Stimulated activated CD4-positive, alpha-beta T cell treated with anti-CD3 and anti-CD28 coated beads, Interleukin-4, amount 100 ng/mL, for 1 hour (primary cell): Measurements from ENCODE around the gene POLR2F.

ENCODE experiments used
- DNase-seq: peaks from one replicate; pipeline ENCODE4 v3.0.0-alpha.2; 2020

POLR2F gene

DNA sequence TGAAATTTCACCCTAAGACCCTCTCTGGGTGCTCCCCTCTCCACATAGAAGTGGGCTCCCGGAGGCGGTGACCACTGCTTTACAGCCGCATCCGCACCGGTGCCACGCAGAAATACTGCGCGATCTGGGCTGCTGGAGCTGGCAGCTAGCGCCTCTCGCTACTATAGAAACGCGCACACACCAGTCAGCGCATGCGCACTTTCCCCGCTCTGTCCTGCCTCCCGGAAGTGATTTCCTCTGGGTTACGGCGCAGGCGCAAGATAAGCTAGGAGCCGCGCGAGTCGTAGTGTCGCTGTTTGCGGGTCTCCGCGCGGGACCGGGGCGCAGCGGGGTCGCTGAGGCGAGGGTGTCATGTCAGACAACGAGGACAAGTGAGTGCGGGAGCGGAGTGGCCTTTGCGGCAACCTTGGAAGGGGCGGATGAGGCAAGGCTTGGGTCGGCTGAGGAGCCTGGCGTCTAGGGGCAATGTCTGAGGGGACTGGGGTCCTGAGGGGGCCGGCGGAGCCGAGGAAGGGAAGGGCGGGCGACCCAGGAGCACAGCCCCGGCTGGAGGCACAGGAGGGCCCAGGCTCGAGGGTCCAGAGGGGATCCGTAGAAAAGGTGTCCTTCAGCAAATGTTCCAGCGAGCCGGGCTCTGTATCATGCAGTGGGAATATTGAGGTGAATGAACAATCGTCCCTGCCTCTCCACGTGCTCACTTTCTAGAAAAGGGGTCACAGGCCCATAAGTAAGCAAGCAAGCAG is at the start of gene POLR2F, which contains the start of gene C22orf23:
Gene POLR2F (plus strand): TSS at position 263 of the 743 bp plus-strand sequence. CDS start 89 bp downstream, at position 352.
Gene C22orf23 (minus strand): TSS at position 165 of the 743 bp plus-strand sequence. CDS start 452 bp downstream, outside the sequence.
- DNase-seq = peak; percentile 96

DNA sequence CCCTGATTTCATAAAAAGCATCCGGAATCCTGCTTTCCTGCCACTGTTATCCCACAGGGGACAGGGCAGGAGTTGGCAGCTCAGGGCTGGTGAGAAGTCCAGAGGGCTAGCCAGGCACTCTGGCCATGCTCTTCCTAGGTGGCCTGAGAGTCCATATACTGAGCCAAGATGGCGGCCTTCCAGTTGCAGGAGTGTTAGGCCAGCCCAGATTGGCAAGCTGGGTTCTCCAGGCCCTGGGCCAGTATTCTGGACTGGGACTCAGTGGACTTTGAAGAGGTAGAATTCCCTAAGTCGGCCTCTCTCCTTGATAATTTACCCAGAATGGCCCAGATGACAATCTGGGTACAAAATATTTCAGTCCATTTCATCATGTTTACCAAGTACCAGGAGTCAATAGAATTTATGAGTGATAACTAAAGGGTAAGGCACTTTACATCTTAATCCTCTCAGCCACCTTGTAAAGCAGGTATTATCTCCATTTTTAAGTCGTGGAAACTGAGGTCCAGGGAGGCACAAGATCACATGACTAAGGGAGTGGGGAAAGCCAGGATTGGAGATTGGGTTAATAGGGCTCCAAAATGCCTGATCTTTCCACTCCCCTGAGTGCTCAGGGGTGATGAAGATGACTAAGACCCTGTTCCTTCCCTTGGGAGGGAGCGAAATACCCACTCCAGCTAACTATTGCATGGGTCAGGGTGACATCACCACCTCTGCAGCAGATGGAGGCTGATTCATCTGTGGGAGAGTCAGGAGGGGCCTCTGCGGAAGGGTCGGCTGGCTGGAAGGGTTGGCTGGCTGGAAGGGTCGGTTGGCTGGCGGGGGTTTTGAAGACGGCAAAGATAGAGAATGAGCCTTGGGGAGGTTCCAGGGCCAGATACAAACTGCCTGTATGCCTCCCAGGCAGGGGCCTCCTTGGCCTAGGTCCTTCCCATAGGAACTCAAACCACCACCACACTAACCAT is 48.6 kb upstream of the POLR2F start:
- no peak for DNase-seq

DNA sequence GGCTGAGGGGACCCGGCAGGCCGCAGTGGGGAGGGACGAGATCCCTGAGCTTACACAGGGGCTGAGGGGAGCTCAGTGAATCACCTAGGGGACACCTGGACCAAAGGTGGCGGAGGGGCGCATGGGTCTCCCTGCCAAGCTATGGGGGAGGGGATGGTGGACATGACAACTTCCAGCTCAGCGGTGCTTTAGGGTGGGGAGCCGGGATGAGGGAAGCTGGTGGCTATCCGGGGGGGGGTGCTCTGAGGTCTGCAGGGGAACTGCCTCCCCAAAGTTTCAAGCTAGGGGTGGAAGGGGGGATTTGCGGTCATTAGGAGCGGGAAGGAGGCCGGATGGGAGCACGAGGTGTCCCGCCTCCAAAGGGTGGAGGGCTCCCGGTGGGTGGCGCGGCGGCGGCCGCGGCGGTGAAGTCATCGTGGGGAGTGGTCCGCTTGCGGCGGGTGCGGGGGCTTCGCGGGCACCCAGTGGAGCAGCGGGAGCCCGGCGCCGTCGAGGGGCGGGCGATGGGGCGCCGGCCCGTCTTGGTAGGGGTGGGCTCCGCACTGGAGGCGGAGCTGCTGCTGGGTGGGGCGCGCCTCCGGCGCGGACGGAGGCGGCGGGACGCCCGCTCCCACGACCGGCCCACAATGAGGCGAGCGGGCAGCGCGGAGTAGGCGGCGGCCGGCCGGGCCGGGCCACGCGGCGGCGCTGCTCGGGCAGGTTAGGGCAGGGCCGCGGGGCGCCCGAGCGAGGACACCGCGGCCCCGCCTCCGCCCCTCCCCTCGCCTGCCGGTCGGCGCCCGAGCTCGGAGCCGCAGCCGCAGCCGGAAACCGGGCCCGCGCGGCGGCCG is 47.8 kb upstream of the POLR2F start, which contains the start of gene MICALL1:
Gene MICALL1 (plus strand): TSS at position 764 of the 830 bp plus-strand sequence. CDS start 126 bp downstream, outside the sequence.
- peak; percentile 71 for DNase-seq

DNA sequence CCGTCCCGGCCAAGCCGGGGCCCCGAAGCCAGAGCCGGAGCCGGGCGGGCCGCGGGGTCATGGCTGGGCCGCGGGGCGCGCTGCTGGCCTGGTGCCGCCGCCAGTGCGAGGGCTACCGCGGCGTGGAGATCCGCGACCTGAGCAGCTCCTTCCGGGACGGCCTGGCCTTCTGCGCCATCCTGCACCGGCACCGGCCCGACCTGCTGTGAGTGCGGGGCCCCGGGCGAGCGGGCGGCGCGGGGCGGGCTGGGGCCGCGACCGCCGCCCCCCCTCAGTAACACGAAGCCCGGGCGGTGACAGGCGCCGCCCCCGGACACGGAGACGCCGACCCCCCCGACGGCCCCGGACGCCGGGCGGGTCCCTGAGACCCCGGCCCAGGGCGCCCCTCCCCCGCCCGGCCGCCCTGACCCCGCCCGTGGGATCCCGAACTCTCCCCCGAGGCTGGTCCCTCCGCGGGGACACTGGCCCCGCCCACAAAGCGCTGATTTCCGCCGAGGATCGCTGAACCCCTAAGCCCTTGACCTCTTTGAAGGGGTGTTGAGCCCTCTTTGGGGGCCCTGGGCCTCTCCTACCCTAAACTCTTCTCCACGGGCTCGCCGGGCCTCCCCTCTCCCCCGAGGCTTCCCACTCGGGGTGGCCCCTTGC is 47.0 kb upstream of the POLR2F start:
- DNase-seq = peak; percentile 35

DNA sequence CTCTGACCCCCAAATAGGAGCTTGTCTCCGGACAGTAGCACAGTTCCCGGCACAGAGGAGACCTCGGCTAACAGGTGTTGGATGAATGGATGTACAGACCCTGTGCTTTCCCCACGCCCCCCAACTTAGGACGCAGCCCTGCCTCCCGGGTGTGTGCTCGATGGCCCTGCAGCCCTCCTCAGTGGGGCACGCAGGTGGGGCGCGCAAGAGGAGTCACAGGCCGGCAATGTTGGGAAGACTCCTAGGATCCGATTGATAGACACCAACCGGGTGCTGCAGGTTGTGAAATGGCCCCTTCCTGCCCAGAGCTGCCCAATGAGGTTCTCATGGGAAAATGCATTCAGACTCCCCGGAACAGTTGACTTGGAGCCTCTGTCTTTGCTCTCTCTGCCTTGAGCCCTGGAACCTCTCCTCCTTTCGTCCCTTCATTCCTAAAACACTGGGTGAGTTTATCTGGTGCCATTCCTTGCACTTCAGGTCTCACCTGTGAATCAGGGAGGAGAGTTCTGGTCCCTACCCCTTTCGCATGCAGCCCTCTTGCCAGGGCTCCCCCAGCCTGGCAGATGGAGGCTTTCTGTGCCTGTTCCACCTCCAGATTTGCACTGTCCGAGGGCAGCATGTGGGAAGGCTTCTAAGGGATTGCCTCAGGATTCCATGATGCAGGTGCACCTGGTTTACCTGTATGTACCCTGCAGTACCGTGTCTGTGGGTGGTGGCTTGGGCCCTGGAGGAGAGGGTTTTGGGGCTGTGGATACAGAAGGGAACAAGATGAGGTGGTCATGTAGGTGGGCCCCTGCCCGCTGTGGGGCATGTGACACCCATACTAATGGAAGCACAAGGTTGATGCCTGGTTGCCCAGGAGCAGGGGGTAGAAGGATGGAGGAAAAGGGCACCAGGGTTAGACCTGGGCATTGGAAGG is 46.2 kb upstream of the POLR2F start:
- DNase-seq = no peak

DNA sequence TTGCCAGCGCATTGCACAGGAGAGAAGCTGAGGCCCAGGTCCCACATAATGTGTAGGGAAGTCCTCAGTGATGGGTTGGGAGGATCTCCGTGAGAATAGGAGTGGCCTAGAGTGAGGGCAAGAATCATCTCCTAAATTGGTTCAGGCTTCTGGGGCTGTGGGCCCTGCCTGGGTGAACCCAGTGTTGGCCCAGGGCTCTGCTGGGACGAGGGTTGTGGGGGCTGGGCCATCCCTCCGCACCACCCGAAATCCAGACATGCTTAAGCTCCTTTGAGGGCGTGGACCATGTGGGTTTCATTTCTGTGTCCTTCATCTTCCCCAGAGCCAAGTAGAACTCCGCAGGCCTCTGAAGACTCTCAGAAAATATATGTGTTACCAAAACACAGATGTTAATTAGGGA is 43.7 kb upstream of the POLR2F start:
- DNase-seq = no peak

DNA sequence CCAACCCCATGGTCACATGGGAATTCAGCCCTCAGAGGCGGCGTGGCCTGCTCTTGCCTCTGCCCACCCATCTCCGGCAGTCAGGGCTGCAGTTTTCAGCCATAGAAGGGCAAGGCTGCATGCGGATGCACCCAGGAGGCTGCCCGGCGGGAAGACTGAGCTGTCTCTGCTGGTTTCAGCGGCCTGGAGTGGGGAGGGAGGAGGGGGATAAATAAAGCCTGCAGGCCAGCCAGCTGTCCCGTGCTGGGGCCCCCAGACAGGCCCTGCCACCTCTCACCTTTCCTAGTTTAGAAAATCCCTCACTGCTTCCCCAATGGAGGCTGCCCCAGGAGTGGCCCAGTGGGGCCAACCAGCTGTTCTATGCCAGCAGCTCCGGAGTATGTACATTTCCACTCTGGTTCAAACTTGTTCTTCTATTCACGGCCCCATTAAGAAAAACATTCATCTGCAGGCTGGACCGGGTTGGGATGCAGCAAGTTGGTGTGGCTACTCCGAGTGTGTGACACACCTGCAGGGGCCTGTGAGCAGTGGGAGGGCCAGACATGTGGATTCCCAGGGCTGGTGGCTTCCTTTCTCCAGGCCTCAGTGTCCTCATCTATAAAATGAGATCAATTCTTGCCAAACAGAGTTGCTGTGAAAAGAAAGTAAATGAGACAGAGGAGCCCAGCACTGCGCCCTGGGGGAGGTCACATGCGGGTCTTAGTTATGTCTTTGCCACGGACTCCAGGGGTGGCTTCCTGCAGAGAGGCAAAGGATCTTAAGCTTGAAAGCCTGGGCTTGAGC is 42.4 kb upstream of the POLR2F start:
- DNase-seq = no peak

DNA sequence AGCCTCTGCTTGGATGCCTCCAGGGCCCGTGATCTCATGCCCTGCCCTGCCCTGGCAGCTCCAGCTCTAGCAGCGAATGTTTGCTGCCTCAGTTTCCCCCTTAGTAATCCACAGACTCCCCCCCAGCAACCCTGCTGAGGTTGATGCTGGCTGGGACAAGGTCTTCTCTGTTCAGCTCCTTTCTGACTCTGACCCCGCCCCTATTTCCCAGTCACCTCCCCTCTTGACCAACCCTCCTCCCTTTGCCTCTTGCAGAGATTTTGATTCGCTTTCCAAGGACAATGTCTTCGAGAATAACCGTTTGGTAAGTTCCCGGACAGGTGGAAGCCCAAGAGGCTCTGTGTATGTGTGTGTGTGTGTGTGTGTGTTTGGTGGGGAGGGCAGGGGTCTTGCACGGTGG is 41.8 kb upstream of the POLR2F start:
- DNase-seq = no peak

DNA sequence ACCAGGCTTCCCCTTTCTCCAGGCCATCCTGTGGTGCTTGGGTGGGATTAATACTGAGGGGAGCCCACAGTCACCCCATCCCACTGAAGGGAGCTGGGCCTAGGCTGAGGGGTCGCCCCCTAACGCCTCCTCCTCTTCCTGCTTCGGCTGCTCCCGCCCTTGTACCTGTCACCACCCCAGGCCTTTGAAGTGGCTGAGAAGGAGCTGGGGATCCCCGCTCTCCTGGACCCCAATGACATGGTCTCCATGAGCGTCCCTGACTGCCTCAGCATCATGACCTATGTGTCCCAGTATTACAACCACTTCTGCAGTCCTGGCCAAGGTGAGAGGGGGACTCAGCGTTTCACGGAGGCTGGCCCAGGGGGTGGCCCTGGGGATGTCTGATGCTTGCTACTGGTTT is 41.3 kb upstream of the POLR2F start:
- no peak for DNase-seq

DNA sequence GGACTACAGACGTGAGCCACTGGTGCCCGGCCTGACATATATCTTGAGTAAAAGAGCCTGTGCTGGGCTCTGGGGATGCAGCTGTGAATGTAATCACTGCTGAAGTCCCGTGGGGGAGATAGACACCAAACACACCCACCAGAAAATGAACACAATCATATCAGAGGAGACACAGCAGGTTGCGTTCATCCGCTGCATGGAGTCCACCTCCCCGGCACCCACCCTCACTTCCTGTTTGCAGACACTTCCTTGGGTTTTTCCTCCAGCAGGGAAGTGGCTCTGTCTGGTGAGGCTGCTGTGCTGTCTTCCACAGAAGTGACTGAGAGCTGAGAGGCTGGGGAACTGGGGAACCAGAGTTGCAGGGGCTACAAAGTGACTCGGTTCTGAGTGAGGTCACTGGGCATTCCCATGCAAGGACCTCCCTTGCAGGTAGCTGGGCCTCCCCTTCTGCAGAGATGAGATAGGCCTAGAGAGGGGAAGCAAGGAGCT is 40.2 kb upstream of the POLR2F start:
- no peak for DNase-seq

DNA sequence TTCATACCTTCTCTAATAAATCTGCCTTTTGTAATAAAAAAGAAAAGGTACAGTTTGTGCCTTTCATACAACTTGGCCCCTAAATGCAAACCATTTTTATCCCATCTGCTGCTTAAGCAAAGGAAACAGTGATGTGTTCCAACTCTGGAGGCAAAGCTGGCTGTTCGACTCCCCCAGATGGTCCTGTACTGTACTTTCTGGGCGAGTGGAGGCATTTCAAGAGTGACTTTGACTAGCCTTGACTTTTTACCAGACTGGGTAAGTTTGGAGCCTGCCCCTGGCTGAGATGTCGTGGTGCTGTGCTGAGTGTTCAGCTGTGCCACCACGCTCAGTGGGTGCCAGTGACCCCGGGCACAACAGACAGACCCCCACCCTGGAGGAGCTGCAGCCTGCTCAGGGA is 37.2 kb upstream of the POLR2F start:
- no peak for DNase-seq

DNA sequence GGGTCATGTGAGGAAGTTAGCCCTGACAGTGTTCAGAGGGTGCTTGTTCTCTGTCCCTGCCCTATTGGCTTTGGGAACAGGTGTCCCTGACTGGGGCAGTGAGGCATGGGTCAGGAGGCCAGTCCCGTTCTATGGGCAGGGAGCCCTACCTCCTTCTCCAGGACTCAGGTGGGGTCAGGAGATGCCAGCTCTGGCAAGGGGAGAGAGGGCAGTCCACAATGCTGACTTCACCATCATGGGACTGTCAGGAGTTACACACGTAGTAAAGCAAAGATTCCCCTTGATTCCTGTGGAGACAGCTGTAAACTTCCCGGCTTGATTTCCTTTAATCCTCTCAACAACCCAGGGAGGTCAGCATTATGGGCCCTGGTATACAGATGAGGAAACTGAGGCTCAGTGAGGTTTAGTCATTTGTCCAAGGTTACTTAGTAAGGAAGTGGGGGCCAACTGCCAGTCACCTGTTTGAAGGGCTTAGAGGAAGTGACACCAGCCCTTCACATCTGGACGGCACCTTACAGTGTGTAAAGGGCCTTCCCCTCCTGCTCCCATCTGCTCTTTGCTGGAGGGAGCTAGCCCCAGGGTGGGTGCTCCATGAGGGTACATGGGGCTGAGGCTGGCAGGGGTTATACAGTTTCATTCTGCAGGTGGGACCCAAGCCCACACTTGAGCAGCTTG is 35.5 kb upstream of the POLR2F start:
- DNase-seq = no peak

DNA sequence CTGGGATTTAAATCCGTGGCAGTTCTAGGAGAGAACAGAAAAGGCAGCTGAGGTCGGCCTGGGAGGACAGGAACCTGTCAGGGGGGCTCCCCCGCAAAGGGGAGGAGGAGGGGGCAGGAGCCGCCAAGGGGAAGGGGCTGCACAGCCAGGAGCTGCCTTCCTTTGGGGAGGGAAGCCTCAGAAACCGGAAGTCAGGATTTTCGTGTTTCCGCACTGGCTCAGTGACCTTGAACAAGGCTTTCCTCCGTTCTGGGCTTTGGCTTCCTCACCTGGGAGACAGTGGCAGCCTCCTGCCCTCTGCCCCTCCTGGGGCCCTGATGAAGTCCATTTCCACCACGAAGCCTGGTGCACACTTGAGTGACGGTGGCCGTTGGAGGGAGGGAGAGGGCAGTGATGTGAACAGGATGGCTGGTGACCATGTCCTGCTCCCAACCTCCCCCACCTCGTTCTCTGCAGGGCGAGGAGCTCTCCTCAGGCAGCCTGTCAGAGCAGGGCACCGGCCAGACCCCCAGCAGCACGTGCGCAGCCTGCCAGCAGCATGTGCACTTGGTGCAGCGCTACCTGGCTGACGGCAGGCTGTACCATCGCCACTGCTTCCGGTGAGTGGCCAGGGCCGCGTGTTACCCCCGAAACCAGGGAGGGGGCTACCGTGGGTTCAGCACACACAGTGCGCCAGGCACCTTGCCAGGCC is 34.8 kb upstream of the POLR2F start:
- DNase-seq = no peak

DNA sequence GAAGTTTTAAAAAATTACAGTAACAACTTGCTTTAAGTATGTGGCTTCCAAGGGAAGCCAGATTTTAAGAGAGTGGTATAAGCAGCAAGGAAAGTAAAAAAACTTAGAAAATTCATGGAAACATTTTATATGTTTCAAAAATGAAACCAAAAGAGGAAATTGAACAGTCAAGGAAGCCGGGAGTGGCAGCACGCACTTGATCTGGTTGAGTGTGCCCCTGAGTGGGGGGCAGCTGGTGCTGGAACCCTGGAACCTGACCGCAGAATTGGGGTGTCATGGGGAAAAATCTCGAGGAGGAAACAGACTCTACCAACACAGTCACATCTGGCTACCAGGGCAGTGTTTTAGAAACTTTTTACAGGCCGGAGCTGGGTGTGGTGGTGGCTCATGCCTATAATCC is 33.4 kb upstream of the POLR2F start:
- no peak for DNase-seq

DNA sequence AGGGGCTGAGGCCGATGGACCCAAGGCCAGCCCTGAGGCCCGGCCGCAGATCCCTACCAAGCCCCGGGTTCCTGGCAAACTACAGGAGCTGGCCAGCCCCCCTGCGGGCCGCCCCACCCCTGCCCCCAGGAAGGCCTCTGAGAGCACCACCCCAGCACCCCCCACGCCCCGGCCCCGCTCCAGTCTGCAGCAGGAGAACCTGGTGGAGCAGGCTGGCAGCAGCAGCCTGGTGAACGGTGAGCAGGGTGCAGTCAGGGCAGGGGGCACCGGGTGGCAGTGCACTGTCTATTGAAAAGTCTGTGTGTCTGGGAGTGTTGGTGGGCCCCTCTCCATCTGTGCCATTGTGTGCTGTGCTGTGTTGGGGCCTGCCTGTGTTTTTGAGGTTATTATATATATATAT is 31.3 kb upstream of the POLR2F start:
- no peak for DNase-seq

DNA sequence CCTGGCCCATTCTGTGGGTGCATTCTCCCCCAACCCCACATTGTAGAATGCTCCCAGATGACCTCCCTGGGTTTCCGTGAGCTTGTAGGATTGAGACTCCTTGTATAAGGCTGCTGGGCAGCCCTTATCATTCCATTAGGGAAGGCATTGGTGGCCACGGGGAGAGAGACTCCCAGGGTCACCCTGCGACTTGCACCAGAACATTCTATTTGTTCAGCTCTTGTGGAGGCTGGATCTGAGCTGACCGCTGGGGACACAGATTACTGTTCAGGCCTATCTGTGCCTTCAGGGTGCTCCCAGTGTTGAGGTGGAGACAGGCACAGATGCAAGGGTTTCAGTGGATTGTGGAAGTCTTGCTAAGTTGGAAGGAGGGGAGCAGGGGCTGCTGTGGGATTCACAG is 29.6 kb upstream of the POLR2F start:
- no peak for DNase-seq

DNA sequence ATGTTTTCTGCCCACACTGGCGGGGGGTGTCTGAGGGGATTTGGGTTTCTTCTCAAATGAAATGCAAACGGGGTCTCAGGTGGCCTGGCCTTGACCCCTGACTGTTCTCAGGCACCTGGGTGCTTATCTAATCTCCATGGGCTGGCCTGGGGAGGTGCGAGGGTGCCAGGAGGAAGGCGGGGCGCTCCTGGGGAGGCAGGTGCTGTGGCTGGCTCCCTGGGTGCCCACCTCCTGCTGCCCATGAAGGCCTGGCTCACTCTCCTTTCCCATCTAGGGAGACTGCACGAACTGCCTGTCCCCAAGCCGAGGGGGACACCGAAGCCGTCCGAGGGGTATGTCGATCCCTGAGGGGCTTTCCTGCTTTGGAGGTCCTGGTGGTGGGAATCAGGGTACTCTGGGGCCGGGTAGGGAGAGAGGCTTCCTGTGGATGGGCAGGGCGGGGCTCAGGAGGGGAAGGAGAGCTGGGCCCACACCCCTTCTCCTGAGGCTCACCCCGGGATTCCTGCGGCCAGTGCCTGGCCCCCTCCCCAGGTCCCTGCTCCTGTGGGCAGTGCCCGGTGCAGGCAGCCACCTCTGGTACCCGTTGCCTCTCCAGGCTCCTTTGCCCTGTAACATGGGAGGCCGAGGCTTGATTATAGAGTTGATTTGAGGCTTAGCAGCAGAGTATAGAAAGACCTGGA is 29.0 kb upstream of the POLR2F start:
- DNase-seq = no peak

DNA sequence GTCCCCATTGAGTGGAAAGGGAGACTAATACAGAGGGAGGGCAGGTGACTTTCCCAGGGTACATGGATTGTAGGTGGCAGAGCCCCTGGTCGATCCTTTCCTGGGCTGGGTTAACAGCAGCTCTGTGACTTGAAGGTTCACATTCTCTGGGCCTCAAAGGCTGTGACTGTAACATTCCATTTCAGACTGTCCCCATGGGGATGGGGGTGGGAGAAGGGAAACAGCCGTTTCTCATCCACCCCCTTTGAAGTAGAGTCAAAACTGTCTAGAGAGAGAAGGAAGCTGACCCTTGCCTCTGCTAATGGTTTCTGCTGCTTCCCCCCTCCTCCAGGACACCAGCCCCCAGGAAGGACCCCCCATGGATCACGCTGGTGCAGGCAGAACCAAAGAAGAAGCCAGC is 28.2 kb upstream of the POLR2F start:
- no peak for DNase-seq
